K562 (cell line): ENCODE measurements around the gene MSI1.

Experiments
- ATF3 ChIP-seq, 2 experiments: fragments of 450-650 bp in 1 of 2; sonication (generic) in 1 of 2; formaldehyde crosslinking in 1 of 2; IDR thresholded peaks in 1 of 2; conservative IDR thresholded peaks in 1 of 2; 2 replicates each; pipeline versions ENCODE4 v1.6.1 to v1.8.1; 2016 to 2023; ENCODE audit warnings: mild to moderate bottlenecking in 2 of 2, moderate library complexity in 2 of 2, inconsistent platforms in 1 of 2, missing genetic modification reagents in 1 of 2
- BCLAF1 ChIP-seq, 2 experiments: fragments of 450-650 bp in 1 of 2; IDR thresholded peaks; 2 replicates each; pipeline ENCODE4 v1.6.1; 2011 to 2017; ENCODE audit warnings: low read depth in 2 of 2, antibody characterized with exemption in 1 of 2, borderline replicate concordance in 1 of 2, low read length in 1 of 2, mild to moderate bottlenecking in 1 of 2, mixed read lengths in 1 of 2; ENCODE audit not compliant: control insufficient read depth in 1 of 2
- CREB5 ChIP-seq: fragments of 250-450 bp; sonication (Bioruptor Pico); IDR thresholded peaks from 2 replicates; pipeline ENCODE4 v1.5.0; 2020; ENCODE audit warnings: mild to moderate bottlenecking
- E2F6 ChIP-seq, 2 experiments: IDR thresholded peaks; 2 replicates each; pipeline ENCODE4 v1.6.1; 2011; ENCODE audit warnings: borderline replicate concordance in 1 of 2, control low read depth in 1 of 2, low read depth in 1 of 2, low read length in 1 of 2, mild to moderate bottlenecking in 1 of 2, mixed read lengths in 1 of 2, moderate library complexity in 1 of 2; ENCODE audit not compliant: insufficient read depth in 1 of 2, insufficient read length in 1 of 2, poor library complexity in 1 of 2, severe bottlenecking in 1 of 2; ENCODE audit errors: extremely low read depth in 1 of 2
- ELF4 ChIP-seq: fragments of 450-650 bp; formaldehyde crosslinking; IDR thresholded peaks from 2 replicates; pipeline ENCODE4 v1.4.0; 2022; ENCODE audit warnings: missing genetic modification characterization
- HDAC6 ChIP-seq: IDR thresholded peaks from 2 replicates; pipeline ENCODE4 v1.6.1; 2012; ENCODE audit warnings: low read depth, mild to moderate bottlenecking, control low read depth, inconsistent platforms, low read length, moderate library complexity
- MAX ChIP-seq: sonication (generic); formaldehyde crosslinking; IDR thresholded peaks from 2 replicates; pipeline ENCODE4 v1.9.0; 2022; ENCODE audit warnings: mild to moderate bottlenecking, missing genetic modification reagents
- NELFE ChIP-seq: IDR thresholded peaks from 2 replicates; pipeline ENCODE4 v1.6.1; 2011; ENCODE audit warnings: mild to moderate bottlenecking; ENCODE audit not compliant: insufficient read depth, insufficient read length
- TFAP4 ChIP-seq: sonication (generic); formaldehyde crosslinking; IDR thresholded peaks from 2 replicates; pipeline ENCODE4 v1.8.0; 2022; ENCODE audit warnings: missing genetic modification reagents, mild to moderate bottlenecking, moderate library complexity, borderline replicate concordance
- XRCC3 ChIP-seq: fragments of 450-650 bp; IDR thresholded peaks from 2 replicates; pipeline ENCODE4 v1.6.1; 2017; ENCODE audit warnings: mild to moderate bottlenecking, moderate library complexity
- ZNF24 ChIP-seq: fragments of 450-650 bp; IDR thresholded peaks from 2 replicates; pipeline ENCODE4 v1.6.1; 2016
- ZNF445 ChIP-seq: fragments of 250-450 bp; sonication (Bioruptor Pico); IDR thresholded peaks from 2 replicates; pipeline ENCODE4 v1.4.0; 2020; ENCODE audit warnings: low read depth, mild to moderate bottlenecking, moderate library complexity

- no peak for TF ChIP-seq ZNF24
- TF ChIP-seq CREB5 (CRISPR knock-in tag) = no peak
- no peak for TF ChIP-seq ATF3 (IDR thresholded peaks at IDR 0.05)
- TF ChIP-seq ATF3 (CRISPR knock-in tag; conservative IDR thresholded peaks at IDR 0.05) = no peak
- TF ChIP-seq HDAC6 = no peak
- no peak for TF ChIP-seq TFAP4 (CRISPR knock-in tag)
- no peak for TF ChIP-seq ZNF445 (CRISPR knock-in tag)
- no peak for TF ChIP-seq ELF4 (CRISPR knock-in tag)
- TF ChIP-seq NELFE = no peak
- TF ChIP-seq XRCC3 = no peak
- TF ChIP-seq BCLAF1 (IDR thresholded peaks at IDR 0.05; ENCODE audit: borderline replicate concordance in 1 of 2, control insufficient read depth in 1 of 2, low read depth in 2 of 2, low read length in 1 of 2) = no peak
- no peak for TF ChIP-seq E2F6 (IDR thresholded peaks at IDR 0.05; ENCODE audit: borderline replicate concordance in 1 of 2, extremely low read depth in 1 of 2, insufficient read depth in 1 of 2, insufficient read length in 1 of 2, low read depth in 1 of 2, low read length in 1 of 2, poor library complexity in 1 of 2, severe bottlenecking in 1 of 2)
- TF ChIP-seq MAX (CRISPR knock-in tag) = no peak
Observed at GRCh38 chr12:120378036-120378435, 9.1 kb upstream of the MSI1 start.
